Trophoblast cell (in vitro differentiated cells and primary cell): ENCODE results near the gene MTA2.
"Not testable (repeated sequence)": the region's sequence is repeated elsewhere in the genome, so short reads cannot be mapped to it uniquely, and the experiment has no call there.

ENCODE experiments used
- DNase-seq, 2 donors: peaks; one replicate each; pipeline ENCODE4 v3.0.0-alpha.2; 2016
- H2AFZ ChIP-seq: 2 replicates; pipeline ENCODE4 v1.6.1; 2013; ENCODE audit warnings: low read length, moderate library complexity, mild to moderate bottlenecking; ENCODE audit not compliant: insufficient read depth, poor library complexity
- H2AK5ac ChIP-seq: 2 replicates; pipeline ENCODE4 v1.6.1; 2013; ENCODE audit warnings: mild to moderate bottlenecking, low read length
- H2BK120ac ChIP-seq: 2 replicates; pipeline ENCODE4 v1.6.1; 2013; ENCODE audit warnings: low read length, mild to moderate bottlenecking, moderate library complexity; ENCODE audit not compliant: insufficient read depth, poor library complexity
- H2BK12ac ChIP-seq: 2 replicates; pipeline ENCODE4 v1.6.1; 2013; ENCODE audit warnings: mild to moderate bottlenecking, low read length, moderate library complexity
- H2BK5ac ChIP-seq: 2 replicates; pipeline ENCODE4 v1.6.1; 2013; ENCODE audit warnings: low read length, low read depth, moderate library complexity, mild to moderate bottlenecking; ENCODE audit not compliant: poor library complexity
- H3K14ac ChIP-seq: 2 replicates; pipeline ENCODE4 v1.6.1; 2013; ENCODE audit warnings: mild to moderate bottlenecking, low read length
- H3K18ac ChIP-seq: 2 replicates; pipeline ENCODE4 v1.6.1; 2013; ENCODE audit warnings: mild to moderate bottlenecking, low read length
- H3K23ac ChIP-seq: 2 replicates; pipeline ENCODE4 v1.6.1; 2013; ENCODE audit warnings: low read length
- H3K27ac ChIP-seq: 2 replicates; pipeline ENCODE4 v1.5.1; 2013; ENCODE audit warnings: low read depth, mild to moderate bottlenecking, inconsistent platforms, low read length, moderate library complexity
- H3K27me3 ChIP-seq: 2 replicates; pipeline ENCODE4 v1.6.1; 2013; ENCODE audit warnings: inconsistent platforms, mild to moderate bottlenecking, low read length, moderate library complexity; ENCODE audit not compliant: insufficient read depth
- H3K36me3 ChIP-seq, 2 experiments: 1 replicate in 1 of 2; 2 replicates in 1 of 2; pipeline ENCODE4 v1.6.1; 2013; ENCODE audit warnings: low read length in 2 of 2, mild to moderate bottlenecking in 2 of 2, moderate library complexity in 1 of 2; ENCODE audit not compliant: insufficient read depth in 2 of 2, control insufficient read depth in 1 of 2
- H3K4ac ChIP-seq: 2 replicates; pipeline ENCODE4 v1.6.1; 2013; ENCODE audit warnings: low read depth, mild to moderate bottlenecking, low read length, moderate library complexity
- H3K4me1 ChIP-seq, 2 experiments: 1 replicate in 1 of 2; 2 replicates in 1 of 2; pipeline ENCODE4 v1.6.1; 2013; ENCODE audit warnings: low read length in 2 of 2, mild to moderate bottlenecking in 2 of 2, moderate library complexity in 1 of 2; ENCODE audit not compliant: insufficient read depth in 2 of 2, control insufficient read depth in 1 of 2
- H3K4me2 ChIP-seq: 2 replicates; pipeline ENCODE4 v1.6.1; 2013; ENCODE audit warnings: inconsistent platforms, mild to moderate bottlenecking, low read length, moderate library complexity
- H3K4me3 ChIP-seq: 2 replicates; pipeline ENCODE4 v1.5.1; 2013; ENCODE audit warnings: mild to moderate bottlenecking, low read depth, low read length, inconsistent platforms
- H3K79me1 ChIP-seq: one replicate; pipeline ENCODE4 v1.6.1; 2013; ENCODE audit warnings: low read length
- H3K79me2 ChIP-seq: 2 replicates; pipeline ENCODE4 v1.6.1; 2013; ENCODE audit warnings: low read length, mild to moderate bottlenecking; ENCODE audit not compliant: control insufficient read depth, insufficient read depth, poor library complexity
- H3K9ac ChIP-seq: 2 replicates; pipeline ENCODE4 v1.6.1; 2013; ENCODE audit warnings: mild to moderate bottlenecking, low read length
- H3K9me3 ChIP-seq: 2 replicates; pipeline ENCODE4 v1.6.1; 2013; ENCODE audit warnings: low read depth, mild to moderate bottlenecking, control low read depth, inconsistent platforms, low read length; ENCODE audit not compliant: insufficient read depth
- H4K12ac ChIP-seq: 2 replicates; pipeline ENCODE4 v1.6.1; 2013; ENCODE audit warnings: low read depth, mild to moderate bottlenecking, low read length, moderate library complexity
- H4K8ac ChIP-seq: 2 replicates; pipeline ENCODE4 v1.6.1; 2013; ENCODE audit warnings: low read depth, mild to moderate bottlenecking, low read length, moderate library complexity
- H4K91ac ChIP-seq: one replicate; pipeline ENCODE4 v1.6.1; 2013; ENCODE audit warnings: low read depth, mild to moderate bottlenecking, low read length, moderate library complexity
- WGBS: extraction: QIAGEN DNeasy Blood & Tissue Kit; methylation state at CpG from one replicate; pipeline ENCODE4 v1.1.7; 2013; ENCODE audit warnings: missing lambda C conversion rate; ENCODE audit not compliant: insufficient read length, insufficient coverage; ENCODE audit errors: extremely low coverage; 5-methylcytosine and 5-hydroxymethylcytosine counted together

The MTA2 gene

GRCh38 chr11:62622476-62623089, 20.9 kb upstream of the MTA2 start:
- Histone ChIP-seq H3K4me3 (no peak overlapping the region), H4K12ac (no peak overlapping the region), H3K27ac (peak overlapping the region; percentile 29), H3K9me3 (no peaks in the 10 kb centered on the region), H3K23ac (no peak overlapping the region), H3K4me2 (peak overlapping the region; percentile 93), H3K9ac (no peak overlapping the region), H2BK12ac (no peak overlapping the region), H4K91ac (no peak overlapping the region), H3K14ac (no peak overlapping the region), H3K18ac (no peak overlapping the region), H3K4me1 (peaks cover 3 to 7% of the 10 kb centered on the region in 2 experiments), H3K27me3 (no peaks in the 10 kb centered on the region), H3K4ac (no peak overlapping the region), H4K8ac (peak overlapping the region; percentile 37), H3K79me1 (peaks cover 3% of the 10 kb centered on the region), H3K36me3 (peaks cover 25 to 28% of the 10 kb centered on the region in 2 experiments), H2BK120ac (no peak overlapping the region), H3K79me2 (peaks cover 3% of the 10 kb centered on the region), H2AK5ac (no peak overlapping the region), H2AFZ (no peak overlapping the region), H2BK5ac (no peak overlapping the region)
- no peak for DNase-seq
- no CpG with 5 or more reads among the region's 7 CpGs for WGBS

DNA sequence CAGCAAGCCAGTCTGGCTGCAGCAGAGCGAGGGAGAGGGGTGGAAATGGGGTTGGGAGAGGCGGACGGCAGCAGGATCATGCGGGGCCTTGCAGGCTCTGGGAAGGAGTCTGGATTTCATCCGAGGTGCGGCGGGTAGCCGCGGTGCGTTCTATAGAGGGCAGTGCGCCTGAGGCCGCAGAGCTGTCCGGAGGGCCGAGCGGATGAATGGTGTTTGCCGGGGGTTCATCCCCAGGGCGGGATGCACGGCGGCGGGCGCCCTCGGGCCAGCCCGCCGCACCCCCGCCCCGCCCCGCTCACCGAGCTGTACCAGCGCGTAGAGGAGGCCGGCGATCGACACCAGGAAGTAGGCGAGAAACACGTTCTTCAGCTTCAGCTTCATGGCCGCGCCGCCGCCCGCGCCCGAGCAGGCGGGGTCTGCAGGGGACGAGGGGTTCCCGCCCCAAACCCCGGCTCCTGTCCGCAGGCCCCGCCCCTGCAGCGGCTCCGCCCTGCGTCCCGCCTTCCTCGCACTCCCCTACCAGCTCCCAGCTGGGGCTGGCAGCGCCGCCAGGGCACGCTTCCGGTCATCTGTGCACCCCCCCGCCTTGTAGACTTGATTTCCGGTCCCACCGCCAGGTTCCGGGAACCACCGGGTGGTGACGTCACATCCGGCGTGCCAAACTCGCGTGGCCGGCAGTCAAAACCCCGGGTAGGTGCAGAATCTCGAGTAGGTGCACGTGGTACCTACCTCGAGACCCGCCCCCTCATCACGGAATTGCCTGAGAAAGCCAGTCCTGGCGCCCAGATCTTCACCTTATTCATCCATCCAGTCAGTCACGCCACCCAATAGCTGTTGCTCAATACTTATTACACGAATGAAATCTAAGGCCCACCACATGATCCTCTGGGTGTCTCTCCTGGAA, 20.2 kb upstream of the MTA2 start, which contains the start of gene B3GAT3:
TSS of gene B3GAT3 (minus strand) at position 420 of the 904 bp plus-strand sequence. CDS start at position 381, 39 bp downstream.
- Histone ChIP-seq H2BK120ac (no peak within 1 kb of the TSS), H3K4ac (peak within 1 kb of the TSS; percentile 32), H3K9me3 (no peaks in the 10 kb centered on the region), H3K4me2 (peak within 1 kb of the TSS; percentile 93), H3K4me1 (peaks cover 3 to 7% of the 10 kb centered on the region in 2 experiments), H3K9ac (peak within 1 kb of the TSS; percentile 91), H3K79me2 (peaks cover 3% of the 10 kb centered on the region), H2BK5ac (peak within 1 kb of the TSS; percentile 18), H3K36me3 (peaks cover 25 to 26% of the 10 kb centered on the region in 2 experiments), H2BK12ac (no peak within 1 kb of the TSS), H4K8ac (peak within 1 kb of the TSS; percentile 77), H3K27me3 (no peaks in the 10 kb centered on the region), H2AK5ac (peak within 1 kb of the TSS; percentile 31), H3K27ac (peak within 1 kb of the TSS; percentile 74), H3K4me3 (peak within 1 kb of the TSS; percentile 82), H4K12ac (peak within 1 kb of the TSS; percentile 24), H3K18ac (peak within 1 kb of the TSS; percentile 28), H2AFZ (peak within 1 kb of the TSS; percentile 17), H4K91ac (peak within 1 kb of the TSS; percentile 58), H3K79me1 (peaks cover 3% of the 10 kb centered on the region), H3K23ac (no peak within 1 kb of the TSS), H3K14ac (peak within 1 kb of the TSS; percentile 60)
- no CpG with 5 or more reads among the region's 77 CpGs for WGBS
- peak; percentile 99 to 100 for DNase-seq

DNA sequence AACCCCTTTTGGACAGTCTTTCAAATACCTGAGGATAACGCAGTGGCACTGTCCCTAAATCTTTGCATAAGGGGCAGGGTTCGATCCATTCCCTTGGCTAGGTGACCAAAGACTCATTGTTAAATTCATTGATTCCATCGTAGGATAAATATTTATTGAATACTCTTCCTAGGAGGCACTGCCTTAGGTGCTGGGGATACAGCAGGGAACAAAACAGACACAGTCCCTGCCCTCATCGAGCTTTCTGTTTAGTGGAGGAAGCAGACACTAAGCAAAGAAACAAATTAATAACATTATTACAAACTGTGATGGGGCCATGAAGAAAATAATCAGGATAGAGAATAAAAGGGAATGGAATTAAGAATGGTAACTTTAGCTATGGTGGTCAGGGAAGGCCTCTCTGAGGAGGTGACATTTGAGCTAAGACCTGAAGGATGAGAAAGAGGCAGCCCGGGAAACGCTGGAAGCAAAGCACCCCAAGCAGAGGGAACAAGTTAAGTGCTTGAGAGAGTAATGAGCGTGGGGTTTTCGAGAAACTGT, 19.4 kb upstream of the MTA2 start:
- WGBS: no CpG with 5 or more reads among the region's 8 CpGs
- Histone ChIP-seq H3K27me3 (no peaks in the 10 kb centered on the region), H3K4me3 (peak overlapping the region; percentile 82), H2BK120ac (no peak overlapping the region), H3K18ac (peak overlapping the region; percentile 28), H3K36me3 (peaks cover 24 to 26% of the 10 kb centered on the region in 2 experiments), H2AK5ac (peak overlapping the region; percentile 31), H3K79me1 (peaks cover 3% of the 10 kb centered on the region), H3K4me2 (peak overlapping the region; percentile 93), H3K14ac (peak overlapping the region; percentile 60), H4K91ac (peak overlapping the region; percentile 58), H3K9ac (peak overlapping the region; percentile 91), H3K23ac (no peak overlapping the region), H4K12ac (peak overlapping the region; percentile 24), H3K27ac (peak overlapping the region; percentile 74), H2BK5ac (peak overlapping the region; percentile 18), H4K8ac (peak overlapping the region; percentile 49), H3K9me3 (no peaks in the 10 kb centered on the region), H3K4me1 (peaks cover 3 to 7% of the 10 kb centered on the region in 2 experiments), H2AFZ (peak overlapping the region; percentile 17), H2BK12ac (no peak overlapping the region), H3K4ac (peak overlapping the region; percentile 32), H3K79me2 (peaks cover 3% of the 10 kb centered on the region)
- no peak for DNase-seq

DNA sequence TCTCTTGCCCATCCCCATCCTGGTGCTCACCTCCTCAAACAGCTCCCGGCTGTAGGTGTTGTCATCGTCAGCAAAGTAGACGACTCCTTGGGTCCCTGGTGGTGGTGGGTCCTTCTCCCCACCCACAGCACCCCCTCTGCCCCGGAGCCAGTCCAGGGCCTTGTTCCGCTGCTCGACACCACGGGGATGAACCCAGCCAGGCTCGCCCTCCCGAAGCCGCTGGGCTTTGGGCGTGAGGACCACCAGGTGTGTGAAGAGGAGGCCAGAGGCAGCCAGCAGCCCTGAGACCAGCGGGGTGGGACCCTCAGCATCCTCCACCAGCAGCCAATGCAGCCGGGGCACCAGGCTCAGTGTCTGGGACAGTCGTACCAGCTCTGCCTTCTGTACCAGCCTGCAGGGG, 15.3 kb upstream of the MTA2 start:
- H3K4me3 ChIP-seq, H2BK120ac ChIP-seq, H3K4me2 ChIP-seq, H3K9me3 ChIP-seq, H4K91ac ChIP-seq, H3K9ac ChIP-seq, H4K8ac ChIP-seq, H3K4ac ChIP-seq, DNase-seq, H2AFZ ChIP-seq, H3K27me3 ChIP-seq, H2BK12ac ChIP-seq, H3K23ac ChIP-seq, H4K12ac ChIP-seq, H3K79me2 ChIP-seq, H2BK5ac ChIP-seq, H3K27ac ChIP-seq, H2AK5ac ChIP-seq, H3K14ac ChIP-seq, H3K18ac ChIP-seq: not testable (repeated sequence)
- peaks cover 12% of the 10 kb centered on the region for H3K79me1 ChIP-seq
- WGBS: no CpG with 5 or more reads among the region's 14 CpGs
- H3K36me3 ChIP-seq: peaks cover 20% of the 10 kb centered on the region in 2 experiments
- peaks cover 7 to 11% of the 10 kb centered on the region in 2 experiments for H3K4me1 ChIP-seq
